Esophagus muscularis mucosa (tissue), 4 donors: Measurements from ENCODE around the gene LYPD6B.

Experiments used
- CTCF ChIP-seq, 3 experiments: fragments of 200-600 bp in 2 of 3; fragments of 450-650 bp in 1 of 3; sonication (generic) in 2 of 3; IDR thresholded peaks; one replicate each; pipeline ENCODE4 v1.5.1; 2017 to 2019; ENCODE audit warnings: antibody characterized with exemption in 3 of 3, mild to moderate bottlenecking in 2 of 3, moderate library complexity in 1 of 3
- EP300 ChIP-seq: sonication (generic); formaldehyde crosslinking; IDR thresholded peaks from one replicate; pipeline ENCODE4 v1.6.1; 2017; ENCODE audit warnings: antibody characterized with exemption
- POLR2AphosphoS5 ChIP-seq, 2 donors: sonication (generic); formaldehyde crosslinking; IDR thresholded peaks; one replicate each; pipeline ENCODE4 v1.6.1; 2017; ENCODE audit warnings: antibody characterized with exemption in 2 of 2

- no peak for TF ChIP-seq CTCF (IDR thresholded peaks at IDR 0.05)
- no peak for TF ChIP-seq EP300
- no peak for TF ChIP-seq POLR2AphosphoS5 (IDR thresholded peaks at IDR 0.05)
These were observed 648 bp upstream of the LYPD6B start for GRCh38 chr2:149037851-149038250.
